Effector memory CD4-positive, alpha-beta T cell (primary cell): ENCODE measurements around the gene ADRA2A.
A peak's percentile ranks its signal among the peaks of the same experiment; 100 is the strongest.

Experiments
- DNase-seq, 3 donors: peaks; one replicate each; pipeline ENCODE4 v3.0.0-alpha.2; 2020
- H3K27ac ChIP-seq: 2 replicates; pipeline ENCODE4 v1.7.0; 2013; ENCODE audit warnings: mild to moderate bottlenecking, low read length, moderate library complexity; ENCODE audit not compliant: insufficient read depth, poor library complexity, severe bottlenecking
- H3K27me3 ChIP-seq: replicated peaks from 2 replicates; pipeline ENCODE4 v1.7.0; 2013; ENCODE audit warnings: mild to moderate bottlenecking, low read length; ENCODE audit not compliant: insufficient read depth, control insufficient read depth, poor library complexity, severe bottlenecking
- H3K36me3 ChIP-seq: 2 replicates; pipeline ENCODE4 v1.7.0; 2013; ENCODE audit warnings: mild to moderate bottlenecking, low read length, moderate library complexity; ENCODE audit not compliant: control insufficient read depth, insufficient read depth
- H3K4me1 ChIP-seq: 2 replicates; pipeline ENCODE4 v1.7.0; 2013; ENCODE audit warnings: low read length, mild to moderate bottlenecking; ENCODE audit not compliant: control insufficient read depth, insufficient read depth, poor library complexity, severe bottlenecking
- H3K4me3 ChIP-seq: 2 replicates; pipeline ENCODE4 v1.7.0; 2013; ENCODE audit warnings: low read length, low read depth, mild to moderate bottlenecking; ENCODE audit not compliant: insufficient read depth, poor library complexity, severe bottlenecking
- H3K9me3 ChIP-seq: 2 replicates; pipeline ENCODE4 v1.7.0; 2013; ENCODE audit warnings: mild to moderate bottlenecking, low read length, moderate library complexity; ENCODE audit not compliant: control insufficient read depth
- total RNA-seq, 3 donors: gene quantifications; one replicate each; lab custom pipeline; 2026; lab: John Stamatoyannopoulos, UW

The ADRA2A gene
- 0 to 0.17 (median 0) reads per million in 3 donors for total RNA-seq

GRCh38 chr10:111076682-111077478 is at the start of gene ADRA2A:
TSS of gene ADRA2A (plus strand) at chr10:111077029. CDS start at chr10:111077997, 968 bp downstream.
- DNase-seq = no peak
- Histone ChIP-seq H3K9me3 (no peaks in the 10 kb centered on the region), H3K27me3 (peaks cover 21% of the 10 kb centered on the region), H3K4me1 (peaks cover 24% of the 10 kb centered on the region), H3K4me3 (peak within 1 kb of the TSS; percentile 58), H3K27ac (no peak within 1 kb of the TSS), H3K36me3 (no peaks in the 10 kb centered on the region)

DNA sequence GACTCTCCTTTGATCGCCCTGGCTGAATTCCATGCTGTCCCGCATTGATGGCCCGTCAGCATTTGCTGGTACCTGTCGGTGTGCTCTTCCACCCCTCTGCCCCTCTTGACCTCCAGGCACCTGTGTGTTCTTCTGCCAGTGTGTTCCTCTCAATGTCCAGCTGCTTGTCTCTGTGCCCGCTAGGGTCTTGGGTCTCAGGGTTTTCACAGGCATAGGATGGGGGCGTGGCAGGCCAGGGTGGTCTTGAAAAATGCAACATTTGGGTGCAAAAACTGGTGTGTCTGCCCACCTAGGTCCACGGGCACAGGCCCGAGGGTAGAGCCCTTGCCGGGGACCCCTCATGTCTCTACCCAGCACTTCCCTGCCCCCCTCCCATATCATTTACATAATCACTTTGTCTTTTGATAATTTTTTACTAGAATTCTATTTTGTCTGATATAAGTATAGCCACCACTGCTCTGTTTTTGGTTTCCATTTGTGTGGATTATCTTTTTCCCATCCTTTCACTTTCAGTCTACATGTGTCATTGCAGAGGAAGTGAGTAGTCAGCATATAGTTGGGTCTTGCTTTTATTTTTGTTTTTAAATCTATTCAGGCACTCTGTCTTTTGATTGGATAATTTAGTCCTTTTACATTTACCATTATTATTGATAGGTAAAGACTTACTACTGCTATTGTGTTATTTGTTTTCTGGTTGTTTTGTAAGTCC is 46.6 kb upstream of the ADRA2A start:
- Histone ChIP-seq H3K4me1 (no peaks in the 10 kb centered on the region), H3K27ac (no peak overlapping the region), H3K9me3 (no peaks in the 10 kb centered on the region), H3K27me3 (no peaks in the 10 kb centered on the region), H3K36me3 (no peaks in the 10 kb centered on the region), H3K4me3 (no peak overlapping the region)
- no peak for DNase-seq

DNA sequence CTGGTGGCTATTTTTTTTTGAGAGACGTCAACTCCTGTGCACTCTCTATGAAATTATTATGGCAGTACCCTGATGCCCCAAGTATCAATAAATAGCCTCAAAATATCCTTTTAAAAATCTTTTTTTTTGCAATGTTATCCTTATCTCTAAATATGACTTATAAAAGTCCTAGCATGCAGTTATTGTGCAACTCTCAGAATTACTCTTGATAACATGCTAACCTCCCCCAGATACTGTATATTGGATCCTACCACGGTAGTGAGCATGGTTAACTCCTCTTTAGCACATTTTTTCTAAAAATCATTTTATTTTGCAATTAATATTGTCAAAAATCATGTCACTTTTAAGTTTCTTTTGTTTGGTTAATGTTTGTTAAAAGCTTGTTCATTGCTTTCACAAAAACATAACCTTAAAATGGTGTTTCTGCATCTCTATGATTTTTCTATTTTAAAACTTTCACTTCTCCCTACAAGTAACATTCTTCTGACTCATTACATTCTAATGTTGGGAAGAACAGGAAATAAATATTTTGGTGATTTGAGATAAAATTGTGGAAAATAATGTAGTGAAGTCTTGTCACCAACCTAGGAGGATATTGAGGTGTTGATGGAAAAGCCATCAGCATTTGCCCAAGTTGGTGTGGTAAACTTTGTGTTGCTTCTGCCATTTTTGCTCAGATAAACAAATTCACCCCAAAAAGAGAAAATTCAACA is 42.1 kb upstream of the ADRA2A start:
- H3K27ac ChIP-seq = no peak overlapping the region
- no peaks in the 10 kb centered on the region for H3K27me3 ChIP-seq
- H3K4me1 ChIP-seq = no peaks in the 10 kb centered on the region

GRCh38 chr10:111035542-111035941 is 41.3 kb upstream of the ADRA2A start:
- peaks cover 6% of the 10 kb centered on the region for H3K9me3 ChIP-seq
- no peak for DNase-seq
- no peaks in the 10 kb centered on the region for H3K36me3 ChIP-seq
- H3K4me1 ChIP-seq = no peaks in the 10 kb centered on the region
- no peaks in the 10 kb centered on the region for H3K27me3 ChIP-seq
- H3K27ac ChIP-seq = no peak overlapping the region
- no peak overlapping the region for H3K4me3 ChIP-seq

More for the DNA sequence above, 42.1 kb upstream of the ADRA2A start:
- no peak for DNase-seq
- Histone ChIP-seq H3K36me3 (no peaks in the 10 kb centered on the region), H3K4me3 (no peak overlapping the region), H3K9me3 (peaks cover 3% of the 10 kb centered on the region)

DNA sequence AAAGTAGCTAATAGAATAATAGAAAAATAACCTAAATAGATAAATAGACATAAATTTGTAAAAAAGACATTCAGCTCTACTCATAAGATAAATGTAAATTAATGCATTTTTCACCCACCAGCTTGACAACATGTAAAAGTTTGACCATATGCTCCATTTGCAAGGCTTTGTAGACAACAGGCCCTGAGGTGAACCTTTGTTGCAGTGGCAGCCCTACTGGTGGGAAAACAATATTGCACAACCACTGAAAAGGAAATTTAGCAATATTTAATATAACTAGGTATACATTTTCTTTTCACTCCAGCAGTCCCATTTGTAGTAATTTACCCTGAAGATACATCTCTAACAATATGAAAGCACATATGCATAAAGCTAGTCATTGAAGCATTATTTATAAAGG is 39.0 kb upstream of the ADRA2A start:
- no peak overlapping the region for H3K27ac ChIP-seq
- peaks cover 12% of the 10 kb centered on the region for H3K9me3 ChIP-seq
- H3K27me3 ChIP-seq = no peaks in the 10 kb centered on the region
- H3K36me3 ChIP-seq = no peaks in the 10 kb centered on the region
- no peaks in the 10 kb centered on the region for H3K4me1 ChIP-seq
- no peak overlapping the region for H3K4me3 ChIP-seq
- no peak for DNase-seq

DNA sequence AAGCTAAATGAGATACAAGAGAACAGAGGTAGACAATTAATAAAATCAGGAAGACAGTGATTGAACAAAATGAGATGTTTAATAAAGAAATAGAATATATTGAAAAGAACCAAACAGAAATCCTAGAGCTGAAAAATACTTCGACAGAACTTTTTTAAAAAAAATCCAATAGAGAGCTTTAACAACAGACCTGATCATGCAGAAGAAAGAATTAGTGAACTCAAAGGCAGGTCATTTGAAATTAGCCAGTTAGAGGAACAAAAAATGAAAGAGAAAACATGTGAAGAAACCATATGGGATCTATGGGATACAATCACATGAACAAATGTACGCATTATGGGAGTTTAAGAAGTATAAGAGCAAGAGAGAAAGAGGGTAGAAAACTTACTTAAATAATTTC is 37.3 kb upstream of the ADRA2A start:
- Histone ChIP-seq H3K4me3 (no peak overlapping the region), H3K4me1 (no peaks in the 10 kb centered on the region), H3K36me3 (no peaks in the 10 kb centered on the region), H3K9me3 (peaks cover 12% of the 10 kb centered on the region), H3K27ac (no peak overlapping the region), H3K27me3 (no peaks in the 10 kb centered on the region)
- DNase-seq = no peak

DNA sequence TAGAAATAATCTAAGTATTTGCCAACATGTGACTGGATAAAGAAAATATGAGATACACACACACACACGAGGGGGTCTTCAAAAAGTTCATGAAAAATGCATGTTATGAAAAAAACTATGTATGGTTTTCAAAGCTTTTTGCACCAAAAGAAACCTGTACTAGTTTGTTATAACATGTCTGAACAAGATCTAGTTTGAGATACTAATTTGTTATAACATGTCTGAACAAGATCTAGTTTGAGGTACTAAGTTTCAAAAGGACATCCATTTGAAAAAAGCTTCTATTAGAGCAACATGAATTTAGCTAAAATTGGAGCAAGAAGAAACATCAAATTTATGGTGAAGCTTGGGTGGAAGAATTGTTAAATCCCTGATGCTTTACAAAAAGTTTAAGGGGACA is 19.8 kb upstream of the ADRA2A start:
- Histone ChIP-seq H3K36me3 (no peaks in the 10 kb centered on the region), H3K9me3 (no peaks in the 10 kb centered on the region), H3K27ac (no peak overlapping the region), H3K4me1 (no peaks in the 10 kb centered on the region), H3K27me3 (peaks cover 2% of the 10 kb centered on the region), H3K4me3 (no peak overlapping the region)
- no peak for DNase-seq

- Histone ChIP-seq H3K27ac (no peak overlapping the region), H3K4me1 (no peaks in the 10 kb centered on the region), H3K36me3 (no peaks in the 10 kb centered on the region), H3K9me3 (no peaks in the 10 kb centered on the region), H3K27me3 (peaks cover 2% of the 10 kb centered on the region), H3K4me3 (no peak overlapping the region)
- no peak for DNase-seq
Observed at GRCh38 chr10:111063471-111063870, 13.4 kb upstream of the ADRA2A start.

GRCh38 chr10:111072232-111072631 is 4.6 kb upstream of the ADRA2A start:
- no peak overlapping the region for H3K27ac ChIP-seq
- no peaks in the 10 kb centered on the region for H3K36me3 ChIP-seq
- H3K4me1 ChIP-seq = peaks cover 13% of the 10 kb centered on the region
- H3K4me3 ChIP-seq = no peak overlapping the region
- peaks cover 14% of the 10 kb centered on the region for H3K27me3 ChIP-seq
- DNase-seq = no peak
- no peaks in the 10 kb centered on the region for H3K9me3 ChIP-seq
